Keratinocyte (primary cell): Measurements from ENCODE around the gene GDA. TPM values are rescaled to one million over a fixed set of nuclear protein-coding genes. Genes with fewer than 3 reads are reported as not detected.

Source experiments
- DNase-seq: peaks from one replicate; pipeline ENCODE4 v3.0.0-alpha.2; 2011; ENCODE audit warnings: low read depth, missing footprints, low spot score
- FAIRE-seq: peaks from 2 replicates; lab custom pipeline; 2011; peaks lifted over from hg19 to GRCh38; lab: Jason Lieb, UNC
- H2AFZ ChIP-seq: 2 replicates; pipeline ENCODE4 v1.6.0; 2012; ENCODE audit warnings: low read length, control low read depth, inconsistent platforms; ENCODE audit not compliant: control insufficient read depth
- H3K27ac ChIP-seq: 2 replicates; pipeline ENCODE4 v1.5.1; 2011; ENCODE audit warnings: low read length; ENCODE audit not compliant: control insufficient read depth, insufficient read depth
- H3K27me3 ChIP-seq: 3 replicates; pipeline ENCODE4 v1.6.0; 2011; ENCODE audit warnings: low read length; ENCODE audit not compliant: control insufficient read depth, insufficient read depth; ENCODE audit errors: extremely low read depth
- H3K36me3 ChIP-seq, 2 experiments: 2 replicates in 1 of 2; 3 replicates in 1 of 2; pipeline ENCODE4 v1.5.1; 2011; ENCODE audit warnings: low read length in 2 of 2, mild to moderate bottlenecking in 1 of 2; ENCODE audit not compliant: control insufficient read depth in 2 of 2, insufficient read depth in 2 of 2; ENCODE audit errors: extremely low read depth in 1 of 2
- H3K4me1 ChIP-seq: 3 replicates; pipeline ENCODE4 v1.5.1; 2011; ENCODE audit warnings: low read length; ENCODE audit not compliant: control insufficient read depth, insufficient read depth; ENCODE audit errors: extremely low read depth
- H3K4me2 ChIP-seq: 3 replicates; pipeline ENCODE4 v1.6.0; 2011; ENCODE audit warnings: low read depth, low read length; ENCODE audit not compliant: control insufficient read depth, insufficient read depth; ENCODE audit errors: extremely low read depth
- H3K4me3 ChIP-seq, 3 experiments: fragments of 200-600 bp in 1 of 3; sonication (generic) in 1 of 3; 2 replicates in 2 of 3; 3 replicates in 1 of 3; pipeline ENCODE4 v1.5.1; 2011 to 2016; ENCODE audit warnings: low read length in 3 of 3, mild to moderate bottlenecking in 3 of 3, control low read depth in 2 of 3, inconsistent platforms in 1 of 3, low read depth in 1 of 3, mixed read lengths in 1 of 3, mixed run types in 1 of 3, moderate library complexity in 1 of 3; ENCODE audit not compliant: control insufficient read depth in 2 of 3, insufficient read depth in 2 of 3; ENCODE audit errors: extremely low read depth in 1 of 3
- H3K79me2 ChIP-seq: 2 replicates; pipeline ENCODE4 v1.6.0; 2012; ENCODE audit warnings: low read length; ENCODE audit not compliant: control insufficient read depth, insufficient read depth
- H3K9ac ChIP-seq: 3 replicates; pipeline ENCODE4 v1.6.0; 2011; ENCODE audit warnings: low read length; ENCODE audit not compliant: control insufficient read depth, insufficient read depth; ENCODE audit errors: extremely low read depth
- H3K9me1 ChIP-seq: 3 replicates; pipeline ENCODE4 v1.6.0; 2011; ENCODE audit warnings: low read length; ENCODE audit not compliant: control insufficient read depth, insufficient read depth; ENCODE audit errors: extremely low read depth
- H3K9me3 ChIP-seq: 2 replicates; pipeline ENCODE4 v1.5.1; 2012; ENCODE audit warnings: low read depth, low read length; ENCODE audit not compliant: control insufficient read depth
- H4K20me1 ChIP-seq: 3 replicates; pipeline ENCODE4 v1.6.0; 2011; ENCODE audit warnings: low read length; ENCODE audit not compliant: control insufficient read depth, insufficient read depth; ENCODE audit errors: extremely low read depth
- CTCF ChIP-seq, 3 experiments: IDR thresholded peaks in 1 of 3; conservative IDR thresholded peaks in 1 of 3; optimal IDR thresholded peaks in 1 of 3; 2 replicates in 2 of 3; 3 replicates in 1 of 3; pipeline versions ENCODE3 to v1.5.1; 2011; ENCODE audit warnings: low read length in 3 of 3, mild to moderate bottlenecking in 3 of 3, moderate library complexity in 2 of 3, control low read depth in 1 of 3, inconsistent platforms in 1 of 3; ENCODE audit not compliant: insufficient read depth in 2 of 3; ENCODE audit errors: extremely low read depth in 1 of 3
- EZH2 ChIP-seq: IDR thresholded peaks from one replicate; pipeline ENCODE4 v1.6.1; 2012; ENCODE audit warnings: inconsistent platforms, mild to moderate bottlenecking, low read length, moderate library complexity
- dilution Hi-C: fragments of 300-500 bp; cut with MboI; formaldehyde crosslinking; loops from one replicate; pipeline ENCODE4 v1.7.0; 2020; ENCODE audit warnings: low sequenced_read_pairs; ENCODE audit not compliant: extremely low pct_ligation_motif_present
- polyA plus RNA-seq, 5 experiments: library from polyadenylated mRNA; depleted of rRNA in 3 of 5; stranded (reverse) in 3 of 5; stranded (forward) in 1 of 5; unstranded in 1 of 5; fragments of >200 nt; gene quantifications; 1 replicate in 1 of 5; 2 replicates in 3 of 5; 3 replicates in 1 of 5; pipeline versions ENCODE4 v1.2.1 to v1.2.3, GENCODE V29; 2011 to 2012; ENCODE audit warnings: missing spikeins in 2 of 5, low read depth in 1 of 5, low replicate concordance in 1 of 5

GDA gene
- polyA plus RNA-seq, 1 donor (not counting 4 experiments of a cell fraction or from before 2014, with no cell fraction given), result 0.75 TPM

DNA sequence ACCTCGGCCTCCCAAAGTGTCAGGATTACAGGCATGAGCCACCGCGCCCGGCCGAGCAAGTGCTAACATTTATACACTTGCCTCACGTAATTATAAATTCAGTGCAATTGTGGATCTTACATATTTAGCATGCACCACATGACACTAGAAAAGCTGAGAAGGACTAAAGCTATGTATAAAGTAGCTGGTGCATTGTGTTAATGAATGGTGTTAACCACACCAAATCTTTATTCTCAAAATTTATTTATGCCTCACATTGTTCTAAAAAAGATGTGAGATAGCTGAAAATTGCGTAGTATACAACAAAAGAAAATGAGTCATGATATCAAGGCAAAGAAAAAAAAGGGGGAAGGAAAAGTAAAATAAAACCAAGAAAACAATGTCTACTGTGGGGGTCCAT lies 54.8 kb downstream of the GDA start:
- TF ChIP-seq CTCF (optimal IDR thresholded peaks at IDR 0.05 in 1 of 3, IDR thresholded peaks at IDR 0.05 in 1 of 3, conservative IDR thresholded peaks at IDR 0.05 in 1 of 3; ENCODE audit: extremely low read depth in 1 of 3, insufficient read depth in 2 of 3, low read length in 3 of 3), result no peak
- no peak for TF ChIP-seq EZH2
- no peaks in the 10 kb centered on the region for H3K79me2 ChIP-seq
- no peak for DNase-seq
- no peaks in the 10 kb centered on the region for H3K9me3 ChIP-seq
- H3K27ac ChIP-seq, result no peak overlapping the region
- H3K4me1 ChIP-seq, result no peaks in the 10 kb centered on the region
- H4K20me1 ChIP-seq, result no peaks in the 10 kb centered on the region
- no peak overlapping the region for H3K4me2 ChIP-seq
- H3K9me1 ChIP-seq, result no peaks in the 10 kb centered on the region
- dilution Hi-C loops, result no loop called here
- no peaks in the 10 kb centered on the region for H3K36me3 ChIP-seq
- no peak overlapping the region for H2AFZ ChIP-seq
- FAIRE-seq, result no peak
- H3K4me3 ChIP-seq, result no peak overlapping the region
- H3K9ac ChIP-seq, result no peak overlapping the region
- peaks cover 32% of the 10 kb centered on the region for H3K27me3 ChIP-seq

DNA sequence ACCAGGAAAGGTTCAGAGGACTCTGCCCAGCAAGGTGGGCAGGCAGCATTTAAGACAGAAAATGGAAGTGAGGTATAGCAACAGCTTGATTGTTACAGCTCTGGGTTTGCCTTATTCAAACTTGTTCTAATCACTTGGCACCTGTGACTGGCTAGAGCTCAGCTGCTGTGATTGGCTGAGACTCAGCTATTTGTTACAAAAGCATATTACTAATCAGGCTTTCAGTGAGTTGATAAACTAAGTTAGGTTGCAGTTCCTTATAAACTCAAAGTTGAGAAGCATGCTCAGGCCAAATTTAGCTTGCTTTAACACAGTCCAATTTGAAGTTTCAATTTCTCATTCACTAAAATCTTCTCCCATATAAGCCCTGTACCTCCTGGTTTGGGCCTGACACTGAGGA lies 56.3 kb downstream of the GDA start:
- H3K79me2 ChIP-seq, result no peaks in the 10 kb centered on the region
- no peak overlapping the region for H2AFZ ChIP-seq
- H3K9me3 ChIP-seq, result no peaks in the 10 kb centered on the region
- H3K4me3 ChIP-seq, result no peak overlapping the region
- H4K20me1 ChIP-seq, result no peaks in the 10 kb centered on the region
- H3K4me1 ChIP-seq, result peaks cover 6% of the 10 kb centered on the region
- no peaks in the 10 kb centered on the region for H3K36me3 ChIP-seq
- H3K27ac ChIP-seq, result no peak overlapping the region
- peaks cover 36% of the 10 kb centered on the region for H3K27me3 ChIP-seq
- FAIRE-seq (peak; percentile 75), DNase-seq (no peak)
- no peak overlapping the region for H3K4me2 ChIP-seq
- TF ChIP-seq CTCF (optimal IDR thresholded peaks at IDR 0.05 in 1 of 3, IDR thresholded peaks at IDR 0.05 in 1 of 3, conservative IDR thresholded peaks at IDR 0.05 in 1 of 3; ENCODE audit: extremely low read depth in 1 of 3, insufficient read depth in 2 of 3, low read length in 3 of 3) (no peak), EZH2 (no peak)
- no peaks in the 10 kb centered on the region for H3K9me1 ChIP-seq
- H3K9ac ChIP-seq, result no peak overlapping the region
- dilution Hi-C loops, result no loop called here
